Fibroblast of lung (primary cell): ENCODE data around the gene MYL3. TPM values are rescaled to one million over a fixed set of nuclear protein-coding genes. Genes with fewer than 3 reads are reported as not detected.

Source experiments
- DNase-seq, 2 donors: peaks; one replicate each; pipeline versions ENCODE4 v3.0.0 to v3.0.0-alpha.2; 2010; ENCODE audit warnings: low read depth in 2 of 2
- H2AFZ ChIP-seq: 2 replicates; pipeline ENCODE4 v1.5.1; 2012; ENCODE audit warnings: low read length, control low read depth, inconsistent platforms
- H3K27ac ChIP-seq: 2 replicates; pipeline ENCODE4 v1.5.1; 2011; ENCODE audit warnings: low read length, control low read depth; ENCODE audit not compliant: insufficient read depth
- H3K27me3 ChIP-seq: 2 replicates; pipeline ENCODE4 v1.5.1; 2011; ENCODE audit warnings: mild to moderate bottlenecking, low read length; ENCODE audit not compliant: control insufficient read depth, insufficient read depth
- H3K36me3 ChIP-seq: 2 replicates; pipeline ENCODE4 v1.5.1; 2011; ENCODE audit warnings: low read length; ENCODE audit not compliant: control insufficient read depth, insufficient read depth
- H3K4me1 ChIP-seq: 2 replicates; pipeline ENCODE4 v1.5.1; 2011; ENCODE audit warnings: low read length; ENCODE audit not compliant: control insufficient read depth, insufficient read depth; ENCODE audit errors: extremely low read depth
- H3K4me2 ChIP-seq: 2 replicates; pipeline ENCODE4 v1.5.1; 2011; ENCODE audit warnings: low read length, control low read depth; ENCODE audit not compliant: insufficient read depth; ENCODE audit errors: extremely low read depth
- H3K4me3 ChIP-seq, 4 experiments: fragments of 200-600 bp in 1 of 4; sonication (generic) in 1 of 4; replicated peaks in 1 of 4; 2 replicates each; pipeline ENCODE4 v1.5.1; 2011 to 2016; ENCODE audit warnings: low read length in 4 of 4, low read depth in 3 of 4, mild to moderate bottlenecking in 3 of 4, control low read depth in 2 of 4, inconsistent platforms in 1 of 4, mixed read lengths in 1 of 4; ENCODE audit not compliant: insufficient read depth in 1 of 4; ENCODE audit errors: control extremely low read depth in 1 of 4
- H3K79me2 ChIP-seq: 2 replicates; pipeline ENCODE4 v1.5.1; 2012; ENCODE audit warnings: mild to moderate bottlenecking, low read length, inconsistent platforms; ENCODE audit not compliant: control insufficient read depth, insufficient read depth
- H3K9ac ChIP-seq: 2 replicates; pipeline ENCODE4 v1.5.1; 2011; ENCODE audit warnings: mild to moderate bottlenecking, low read length, control low read depth; ENCODE audit not compliant: insufficient read depth
- H3K9me3 ChIP-seq: 2 replicates; pipeline ENCODE4 v1.5.1; 2012; ENCODE audit warnings: low read depth, low read length; ENCODE audit not compliant: control insufficient read depth, insufficient read depth
- H4K20me1 ChIP-seq: 2 replicates; pipeline ENCODE4 v1.5.1; 2011; ENCODE audit warnings: low read length; ENCODE audit not compliant: control insufficient read depth, insufficient read depth; ENCODE audit errors: extremely low read depth
- EZH2 ChIP-seq: IDR thresholded peaks from 2 replicates; pipeline ENCODE4 v1.5.1; 2012; ENCODE audit warnings: low read length, control low read depth, mild to moderate bottlenecking; ENCODE audit errors: missing control alignments
- polyA plus RNA-seq, 2 donors: library from polyadenylated mRNA; depleted of rRNA in 1 of 2; stranded (reverse) in 1 of 2; unstranded in 1 of 2; fragments of >200 nt; gene quantifications; 2 replicates each; pipeline ENCODE4 v1.2.1, GENCODE V29; 2011 to 2012; ENCODE audit warnings: missing spikeins in 1 of 2
- total RNA-seq: library from RNA; depleted of rRNA; stranded (reverse); fragments of >200 nt; gene quantifications from 2 replicates; pipeline ENCODE4 v1.2.1, GENCODE V29; 2014
- TF ChIP-seq, protein P1 (sequence below), 2 donors: IDR thresholded peaks in 1 of 2; conservative IDR thresholded peaks in 1 of 2; 1 replicate in 1 of 2; 2 replicates in 1 of 2; pipeline ENCODE4 v1.5.1; 2011 to 2012; ENCODE audit warnings: low read length in 2 of 2, control low read depth in 1 of 2, inconsistent platforms in 1 of 2, low read depth in 1 of 2, mild to moderate bottlenecking in 1 of 2

MYL3 gene
- total and polyA plus RNA-seq, 2 donors (not counting 1 experiment from before 2014, with no cell fraction given), result 0.50 to 0.67 TPM

DNA sequence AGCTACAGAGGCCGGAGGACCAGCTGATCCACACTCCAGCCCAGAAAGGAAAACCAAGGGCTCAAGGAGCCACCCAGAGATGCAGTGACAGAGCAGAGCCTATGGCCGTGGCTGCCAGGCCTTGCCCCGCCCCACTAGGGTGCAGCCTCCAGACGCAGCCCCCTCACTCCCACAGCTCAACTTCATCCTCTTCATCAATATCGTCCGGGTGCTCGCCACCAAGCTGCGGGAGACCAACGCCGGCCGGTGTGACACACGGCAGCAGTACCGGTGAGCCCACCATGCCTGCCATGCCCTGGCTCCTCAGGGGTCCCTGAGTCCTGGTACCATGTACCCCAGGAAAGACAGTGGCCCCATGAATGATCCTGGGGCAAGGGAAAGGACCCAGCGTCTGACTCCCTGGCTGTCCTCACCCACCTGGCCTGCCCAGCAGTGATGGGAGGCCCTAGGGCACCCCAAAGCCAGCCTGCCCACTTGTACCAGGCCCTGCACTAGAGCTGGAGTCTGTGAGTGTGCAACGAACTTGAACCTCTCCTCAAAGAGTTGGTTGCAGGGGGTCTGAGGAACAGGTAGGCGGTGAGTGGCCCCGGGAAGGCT is 38.4 kb upstream of the MYL3 start:
- H3K79me2 ChIP-seq, result no peaks in the 10 kb centered on the region
- no peaks in the 10 kb centered on the region for H3K9me3 ChIP-seq
- H3K4me1 ChIP-seq, result no peaks in the 10 kb centered on the region
- no peaks in the 10 kb centered on the region for H3K36me3 ChIP-seq
- TF ChIP-seq, protein P1, sequence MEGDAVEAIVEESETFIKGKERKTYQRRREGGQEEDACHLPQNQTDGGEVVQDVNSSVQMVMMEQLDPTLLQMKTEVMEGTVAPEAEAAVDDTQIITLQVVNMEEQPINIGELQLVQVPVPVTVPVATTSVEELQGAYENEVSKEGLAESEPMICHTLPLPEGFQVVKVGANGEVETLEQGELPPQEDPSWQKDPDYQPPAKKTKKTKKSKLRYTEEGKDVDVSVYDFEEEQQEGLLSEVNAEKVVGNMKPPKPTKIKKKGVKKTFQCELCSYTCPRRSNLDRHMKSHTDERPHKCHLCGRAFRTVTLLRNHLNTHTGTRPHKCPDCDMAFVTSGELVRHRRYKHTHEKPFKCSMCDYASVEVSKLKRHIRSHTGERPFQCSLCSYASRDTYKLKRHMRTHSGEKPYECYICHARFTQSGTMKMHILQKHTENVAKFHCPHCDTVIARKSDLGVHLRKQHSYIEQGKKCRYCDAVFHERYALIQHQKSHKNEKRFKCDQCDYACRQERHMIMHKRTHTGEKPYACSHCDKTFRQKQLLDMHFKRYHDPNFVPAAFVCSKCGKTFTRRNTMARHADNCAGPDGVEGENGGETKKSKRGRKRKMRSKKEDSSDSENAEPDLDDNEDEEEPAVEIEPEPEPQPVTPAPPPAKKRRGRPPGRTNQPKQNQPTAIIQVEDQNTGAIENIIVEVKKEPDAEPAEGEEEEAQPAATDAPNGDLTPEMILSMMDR (conservative IDR thresholded peaks at IDR 0.05 in 1 of 2, IDR thresholded peaks at IDR 0.05 in 1 of 2; ENCODE audit: low read depth in 1 of 2, low read length in 2 of 2), result no peak
- TF ChIP-seq EZH2, result no peak
- peaks cover 3% of the 10 kb centered on the region for H3K27me3 ChIP-seq
- no peak overlapping the region for H2AFZ ChIP-seq
- no peak for DNase-seq
- no peak overlapping the region for H3K4me3 ChIP-seq
- H4K20me1 ChIP-seq, result no peaks in the 10 kb centered on the region
- no peak overlapping the region for H3K9ac ChIP-seq
- H3K27ac ChIP-seq, result no peak overlapping the region
- H3K4me2 ChIP-seq, result no peak overlapping the region

DNA sequence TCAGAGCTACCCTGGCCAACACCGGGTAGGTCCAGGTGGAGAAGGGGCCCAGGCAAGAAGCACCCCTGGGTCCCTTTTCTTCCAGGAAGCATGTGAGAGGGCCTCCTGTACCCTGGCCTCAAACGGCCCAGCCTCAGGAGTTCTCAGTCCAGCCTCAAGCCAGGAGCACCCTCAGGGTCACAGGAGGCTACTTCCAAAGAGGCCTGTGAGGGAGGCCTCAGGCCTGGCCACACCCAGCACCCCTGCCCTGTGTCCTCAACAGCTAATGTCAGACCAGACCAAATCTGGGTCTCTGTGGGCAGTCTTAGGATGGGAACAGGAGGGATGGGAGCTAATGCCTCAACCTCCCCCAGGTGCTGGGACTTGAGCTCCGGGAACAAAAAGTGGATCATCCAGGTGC is 37.8 kb upstream of the MYL3 start:
- Histone ChIP-seq H3K4me1 (no peaks in the 10 kb centered on the region), H3K4me2 (no peak overlapping the region), H3K27ac (no peak overlapping the region), H4K20me1 (no peaks in the 10 kb centered on the region), H3K9ac (no peak overlapping the region), H2AFZ (no peak overlapping the region), H3K4me3 (no peak overlapping the region), H3K9me3 (no peaks in the 10 kb centered on the region), H3K36me3 (no peaks in the 10 kb centered on the region), H3K79me2 (no peaks in the 10 kb centered on the region), H3K27me3 (no peaks in the 10 kb centered on the region)
- DNase-seq, result no peak
- TF ChIP-seq, protein P1 (conservative IDR thresholded peaks at IDR 0.05 in 1 of 2, IDR thresholded peaks at IDR 0.05 in 1 of 2; ENCODE audit: low read depth in 1 of 2, low read length in 2 of 2), result no peak
- no peak for TF ChIP-seq EZH2

DNA sequence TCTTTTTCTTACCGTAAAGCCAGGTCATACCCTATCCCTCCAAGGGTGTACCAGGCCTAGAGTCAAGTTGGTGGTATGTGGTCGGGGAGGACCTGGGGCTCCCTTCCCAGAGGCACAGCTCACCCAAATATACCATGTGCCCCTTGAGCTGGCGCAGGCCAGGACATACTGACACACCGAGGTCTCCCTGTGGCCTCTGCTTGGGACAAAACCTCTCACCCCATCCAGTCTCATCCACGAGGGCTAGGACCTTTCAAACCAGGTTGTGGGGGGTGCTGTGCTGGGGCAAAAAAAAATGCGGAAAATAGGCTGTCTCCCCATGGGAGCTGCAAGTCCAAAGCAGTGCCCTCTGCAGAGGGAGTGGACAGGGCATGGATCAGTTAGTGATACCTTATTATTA is 37.1 kb upstream of the MYL3 start:
- no peaks in the 10 kb centered on the region for H3K79me2 ChIP-seq
- no peak overlapping the region for H3K9ac ChIP-seq
- H3K9me3 ChIP-seq, result no peaks in the 10 kb centered on the region
- no peak overlapping the region for H3K27ac ChIP-seq
- no peaks in the 10 kb centered on the region for H4K20me1 ChIP-seq
- no peaks in the 10 kb centered on the region for H3K4me1 ChIP-seq
- no peak for TF ChIP-seq EZH2
- TF ChIP-seq, protein P1 (conservative IDR thresholded peaks at IDR 0.05 in 1 of 2, IDR thresholded peaks at IDR 0.05 in 1 of 2; ENCODE audit: low read depth in 1 of 2, low read length in 2 of 2), result no peak
- no peaks in the 10 kb centered on the region for H3K27me3 ChIP-seq
- no peak overlapping the region for H3K4me3 ChIP-seq
- no peak overlapping the region for H3K4me2 ChIP-seq
- no peak overlapping the region for H2AFZ ChIP-seq
- H3K36me3 ChIP-seq, result no peaks in the 10 kb centered on the region
- DNase-seq, result no peak
